Activated CD8-positive, alpha-beta T cell treated with anti-CD3 and anti-CD28 coated beads for 36 hours (primary cell): ENCODE results near the gene ELP4. TPM values are rescaled to one million over a fixed set of nuclear protein-coding genes. Genes with fewer than 3 reads are reported as not detected.

Experiments
- ATAC-seq: fragments of 200-7000 bp; cut with Tn5 transposase; one replicate; pipeline ENCODE4 v1.10.0; 2021; ENCODE audit warnings: mild to moderate bottlenecking, moderate library complexity
- CTCF ChIA-PET: fragments of 350-600 bp; sonication (Branson Sonifier 250); formaldehyde crosslinking; loops from one replicate; lab custom pipeline; 2021; ENCODE audit warnings: antibody characterized with exemption; lab: Charles Lee
- POLR2A ChIA-PET: fragments of 350-600 bp; sonication (Branson Sonifier 250); formaldehyde crosslinking; loops from one replicate; lab custom pipeline; 2021; ENCODE audit warnings: antibody characterized with exemption; lab: Charles Lee
- DNase-seq: peaks from one replicate; pipeline ENCODE4 v3.0.0-alpha.2; 2020
- H3K27ac Mint-ChIP-seq: one replicate; pipeline ENCODE4 v1.8.0; 2021; ENCODE audit warnings: mild to moderate bottlenecking, mixed read lengths
- H3K27me3 Mint-ChIP-seq: one replicate; pipeline ENCODE4 v1.8.0; 2021; ENCODE audit warnings: mixed read lengths
- H3K36me3 Mint-ChIP-seq: one replicate; pipeline ENCODE4 v1.8.0; 2021; ENCODE audit warnings: low read depth, mixed read lengths
- H3K4me1 Mint-ChIP-seq: one replicate; pipeline ENCODE4 v1.8.0; 2021; ENCODE audit warnings: low read depth, mixed read lengths
- H3K4me3 Mint-ChIP-seq: one replicate; pipeline ENCODE4 v1.8.0; 2021; ENCODE audit warnings: mild to moderate bottlenecking, moderate library complexity, mixed read lengths
- H3K9me3 Mint-ChIP-seq: one replicate; pipeline ENCODE4 v1.8.0; 2021; ENCODE audit warnings: mixed read lengths
- intact Hi-C: fragments of 100-400 bp; cut with micrococcal nuclease; formaldehyde crosslinking; loops from one replicate; pipeline ENCODE4 v1.10.0; 2022
- total RNA-seq, 2 experiments: library from RNA; stranded (reverse); gene quantifications; one replicate each; pipeline ENCODE4 v1.2.3, GENCODE V29; 2021
- TF ChIP-seq, protein P1 (sequence below): fragments of 200-600 bp; IDR thresholded peaks from one replicate; pipeline ENCODE4 v1.8.0; 2022; ENCODE audit warnings: antibody characterized with exemption, mild to moderate bottlenecking

Gene ELP4
- total RNA-seq, 2 experiments from 2014 or later: 21.1 to 21.6 TPM

DNA sequence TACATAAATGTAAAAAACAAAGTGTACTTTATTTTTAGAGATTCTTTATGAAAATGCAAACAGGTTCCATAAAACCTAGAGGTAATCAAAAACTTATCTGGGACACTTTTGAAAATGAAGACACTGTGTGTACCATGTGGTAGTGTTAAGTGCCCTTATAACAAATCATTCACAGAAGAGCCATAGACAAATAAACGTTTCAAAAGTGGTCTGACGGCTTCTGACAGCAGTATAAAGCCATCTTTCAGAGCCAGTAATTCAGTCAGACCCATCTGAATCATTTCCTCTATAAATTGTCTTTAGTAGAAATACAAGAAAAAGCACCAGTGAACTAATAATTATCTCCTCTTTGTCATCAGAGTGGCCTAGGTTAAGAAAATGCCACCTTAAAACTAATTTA lies 201.6 kb downstream of the ELP4 start:
- POLR2A ChIA-PET: no interaction called here
- H3K4me3 Mint-ChIP-seq: no peak overlapping the region

DNA sequence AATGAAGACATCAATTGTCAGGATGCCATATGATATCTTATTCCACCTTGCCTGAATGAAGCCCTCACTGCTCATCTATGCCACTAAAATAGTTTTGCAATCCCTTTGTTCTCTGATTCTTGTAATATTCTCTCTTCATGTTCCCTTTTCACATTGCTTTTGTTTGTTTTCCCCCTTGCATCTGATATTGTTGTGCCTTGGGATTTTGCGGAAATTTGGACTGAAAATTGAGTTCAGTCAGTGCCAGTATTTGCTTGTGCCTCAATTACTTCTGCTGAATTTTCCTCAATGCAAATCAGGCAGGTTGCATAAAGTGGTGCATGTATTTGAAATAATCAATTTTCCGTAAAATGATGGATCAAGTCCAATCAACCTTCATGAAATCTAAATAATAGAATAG lies 203.3 kb downstream of the ELP4 start:
- intact Hi-C loops: no loop called here
- DNase-seq: no peak
- Mint-ChIP-seq H3K27me3 (no peaks in the 10 kb centered on the region), H3K36me3 (peaks cover 6% of the 10 kb centered on the region), H3K4me1 (peaks cover 3% of the 10 kb centered on the region), H3K4me3 (no peak overlapping the region), H3K27ac (no peak overlapping the region), H3K9me3 (no peaks in the 10 kb centered on the region)
- ChIA-PET POLR2A (no interaction called here), CTCF (no interaction called here)
- no peak for ATAC-seq
- TF ChIP-seq, protein P1, sequence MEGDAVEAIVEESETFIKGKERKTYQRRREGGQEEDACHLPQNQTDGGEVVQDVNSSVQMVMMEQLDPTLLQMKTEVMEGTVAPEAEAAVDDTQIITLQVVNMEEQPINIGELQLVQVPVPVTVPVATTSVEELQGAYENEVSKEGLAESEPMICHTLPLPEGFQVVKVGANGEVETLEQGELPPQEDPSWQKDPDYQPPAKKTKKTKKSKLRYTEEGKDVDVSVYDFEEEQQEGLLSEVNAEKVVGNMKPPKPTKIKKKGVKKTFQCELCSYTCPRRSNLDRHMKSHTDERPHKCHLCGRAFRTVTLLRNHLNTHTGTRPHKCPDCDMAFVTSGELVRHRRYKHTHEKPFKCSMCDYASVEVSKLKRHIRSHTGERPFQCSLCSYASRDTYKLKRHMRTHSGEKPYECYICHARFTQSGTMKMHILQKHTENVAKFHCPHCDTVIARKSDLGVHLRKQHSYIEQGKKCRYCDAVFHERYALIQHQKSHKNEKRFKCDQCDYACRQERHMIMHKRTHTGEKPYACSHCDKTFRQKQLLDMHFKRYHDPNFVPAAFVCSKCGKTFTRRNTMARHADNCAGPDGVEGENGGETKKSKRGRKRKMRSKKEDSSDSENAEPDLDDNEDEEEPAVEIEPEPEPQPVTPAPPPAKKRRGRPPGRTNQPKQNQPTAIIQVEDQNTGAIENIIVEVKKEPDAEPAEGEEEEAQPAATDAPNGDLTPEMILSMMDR: no peak

More for the DNA sequence above, 201.6 kb downstream of the ELP4 start:
- H3K9me3 Mint-ChIP-seq: no peaks in the 10 kb centered on the region
- no peak overlapping the region for H3K27ac Mint-ChIP-seq
- TF ChIP-seq, protein P1: no peak
- CTCF ChIA-PET: no interaction called here
- intact Hi-C loops: no loop called here
- no peaks in the 10 kb centered on the region for H3K27me3 Mint-ChIP-seq
- H3K4me1 Mint-ChIP-seq: peaks cover 3% of the 10 kb centered on the region
- no peak for DNase-seq
- ATAC-seq: no peak
- peaks cover 6% of the 10 kb centered on the region for H3K36me3 Mint-ChIP-seq

DNA sequence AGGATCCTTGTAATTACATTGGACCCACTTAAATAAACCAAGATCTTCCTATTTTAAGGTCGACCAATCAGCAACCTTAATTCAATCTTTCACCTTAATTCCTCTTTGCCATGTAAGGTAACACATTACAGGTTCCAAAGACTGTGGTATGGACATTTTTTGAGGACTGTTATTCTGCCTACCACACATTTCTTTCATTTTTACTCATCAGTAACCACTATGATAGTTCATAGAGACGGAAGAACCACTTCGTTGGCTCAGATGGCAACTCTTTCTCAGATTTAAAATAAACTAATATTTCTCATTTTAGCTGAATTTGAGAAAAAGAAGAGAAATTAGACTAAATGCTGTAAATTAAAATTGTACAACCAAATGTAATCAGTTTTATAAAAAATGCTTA lies 205.3 kb downstream of the ELP4 start:
- H3K4me3 Mint-ChIP-seq: no peak overlapping the region
- no peak overlapping the region for H3K27ac Mint-ChIP-seq
- H3K4me1 Mint-ChIP-seq: peaks cover 3% of the 10 kb centered on the region
- peaks cover 6% of the 10 kb centered on the region for H3K36me3 Mint-ChIP-seq
- ChIA-PET POLR2A (no interaction called here), CTCF (no interaction called here)
- no peaks in the 10 kb centered on the region for H3K9me3 Mint-ChIP-seq
- intact Hi-C loops: no loop called here
- TF ChIP-seq, protein P1: no peak
- H3K27me3 Mint-ChIP-seq: no peaks in the 10 kb centered on the region
- ATAC-seq (no peak), DNase-seq (no peak)

DNA sequence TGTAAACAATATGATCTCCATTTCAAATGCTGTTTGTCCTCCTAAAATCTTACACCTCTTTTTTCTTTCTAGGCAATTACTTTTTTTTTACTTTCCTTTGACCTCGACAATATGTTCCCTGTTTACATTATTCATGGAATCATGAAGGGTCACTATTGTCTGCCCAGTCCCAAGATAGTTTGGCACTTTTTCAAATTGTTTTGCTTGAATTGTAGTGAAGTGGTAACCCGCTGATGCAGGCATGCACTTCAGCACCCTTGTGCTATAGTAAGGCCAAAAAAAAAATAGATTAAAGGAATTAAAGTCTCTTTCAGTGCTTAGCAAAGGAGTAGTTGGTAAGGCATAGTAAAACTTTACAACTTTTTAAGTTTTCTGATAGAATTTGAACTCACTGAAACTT lies 210.7 kb downstream of the ELP4 start:
- no peak for ATAC-seq
- DNase-seq: no peak
- Mint-ChIP-seq H3K9me3 (no peaks in the 10 kb centered on the region), H3K36me3 (peaks cover 3% of the 10 kb centered on the region), H3K4me3 (no peak overlapping the region), H3K4me1 (no peaks in the 10 kb centered on the region), H3K27ac (no peak overlapping the region), H3K27me3 (no peaks in the 10 kb centered on the region)
- intact Hi-C loops: no loop called here
- POLR2A ChIA-PET: no interaction called here
- TF ChIP-seq, protein P1: no peak
- CTCF ChIA-PET: no interaction called here

DNA sequence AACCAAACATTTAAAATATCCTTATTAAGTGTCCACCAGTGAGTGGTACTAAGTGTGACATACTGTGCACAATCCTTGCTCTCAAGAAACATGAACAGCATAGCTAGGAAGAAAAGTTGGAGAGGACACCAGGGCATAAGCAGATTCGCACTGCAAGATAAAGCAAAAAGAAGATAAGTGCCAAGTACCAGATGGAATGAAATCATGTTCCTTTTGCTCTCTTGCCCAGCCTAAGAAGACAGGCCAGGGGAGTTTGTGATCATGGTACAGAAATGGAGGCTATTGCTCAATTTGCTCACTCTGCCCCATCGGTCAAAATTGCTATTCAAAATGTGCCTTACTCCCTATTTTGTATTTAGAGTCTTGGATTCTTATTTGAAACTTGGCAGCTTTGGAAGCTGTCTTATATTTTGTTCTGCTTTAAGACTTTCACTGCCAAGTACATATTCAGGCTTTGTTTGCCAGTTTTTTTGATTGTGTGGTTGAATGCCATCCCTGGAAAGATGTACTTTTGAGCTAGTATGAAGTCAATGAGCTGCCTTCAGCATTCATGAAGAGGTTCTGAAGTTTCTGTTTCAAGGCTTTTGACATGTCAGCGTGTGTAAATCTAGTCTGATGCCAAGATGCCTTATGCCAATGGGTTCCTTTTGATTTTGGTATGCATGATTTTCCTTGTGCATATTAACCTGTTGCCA lies 211.3 kb downstream of the ELP4 start:
- Mint-ChIP-seq H3K27me3 (no peaks in the 10 kb centered on the region), H3K36me3 (peaks cover 6% of the 10 kb centered on the region), H3K9me3 (no peaks in the 10 kb centered on the region), H3K27ac (no peak overlapping the region), H3K4me1 (no peaks in the 10 kb centered on the region), H3K4me3 (no peak overlapping the region)
- intact Hi-C loops: no loop called here
- ATAC-seq (no peak), DNase-seq (no peak)
- TF ChIP-seq, protein P1: no peak
- CTCF ChIA-PET: no interaction called here
- POLR2A ChIA-PET: interaction anchor here (0.6 kb wide), 1 partner anchor 1334 kb away, joined by 4 read pairs; no protein-coding TSS in a partner anchor
